HG03103 (cell line): ENCODE data around the gene ABCC1.
"Not testable (repeated sequence)": the region's sequence is repeated elsewhere in the genome, so short reads cannot be mapped to it uniquely, and the experiment has no call there.

Source experiments
- ATAC-seq: cut with Tn5 transposase; IDR thresholded peaks from one replicate; pipeline ENCODE4 v1.9.1; 2021; ENCODE audit warnings: low read depth; ENCODE audit not compliant: unreplicated experiment

ABCC1 gene

GRCh38 chr16:16169615-16170014 is 220.2 kb downstream of the ABCC1 start:
- no peak for ATAC-seq

- ATAC-seq: no peak
These were observed 222.0 kb downstream of the ABCC1 start for GRCh38 chr16:16171332-16171919.

DNA sequence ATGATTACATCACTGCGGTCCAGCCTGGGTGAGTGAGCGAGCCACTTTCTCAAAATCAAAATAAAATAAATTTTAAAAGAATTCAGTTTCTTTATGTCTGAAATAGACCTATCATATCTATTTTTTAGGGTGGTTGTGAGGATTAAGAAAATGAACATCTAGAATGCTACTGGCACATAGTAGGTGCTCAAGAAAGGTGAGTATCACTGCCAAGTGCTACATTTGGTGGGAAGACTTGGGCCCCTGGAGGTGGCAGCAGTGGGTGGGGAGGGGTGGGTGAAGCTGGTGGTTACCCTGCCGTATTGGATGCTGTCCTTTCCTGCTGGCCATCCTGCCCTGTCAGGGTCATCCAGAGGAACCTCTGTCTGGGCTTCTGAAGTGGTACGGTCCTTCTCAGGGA is 223.6 kb downstream of the ABCC1 start:
- no peak for ATAC-seq

DNA sequence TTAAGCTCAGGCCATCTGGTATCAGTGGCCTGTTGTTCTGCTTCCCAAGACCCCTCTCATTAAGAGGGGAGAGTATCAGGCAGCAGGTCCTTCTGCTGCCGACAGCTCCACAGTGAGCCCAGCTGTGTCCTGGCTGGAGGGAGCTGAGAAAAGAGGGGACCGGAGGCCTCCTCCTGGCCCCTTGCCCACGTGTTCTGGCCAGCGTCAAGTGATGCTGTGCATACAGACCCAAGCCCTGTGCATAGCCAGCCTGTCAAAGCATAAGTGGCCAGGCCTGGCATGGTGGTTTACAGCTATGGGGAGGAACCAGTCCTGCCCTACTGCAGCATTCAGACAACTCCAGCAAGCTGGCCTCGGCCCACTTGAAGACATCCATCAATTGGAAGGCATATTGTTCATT is 225.9 kb downstream of the ABCC1 start:
- no peak for ATAC-seq

GRCh38 chr16:16176328-16176727 is 226.9 kb downstream of the ABCC1 start:
- ATAC-seq: no peak

GRCh38 chr16:16178455-16179162 is 229.2 kb downstream of the ABCC1 start:
- ATAC-seq: no peak

- ATAC-seq: not testable (repeated sequence)
These were observed 232.3 kb downstream of the ABCC1 start for GRCh38 chr16:16181748-16182147.

GRCh38 chr16:16182918-16183317 is 233.5 kb downstream of the ABCC1 start:
- ATAC-seq: no peak

GRCh38 chr16:16183562-16183961 is 234.1 kb downstream of the ABCC1 start:
- no peak for ATAC-seq

- no peak for ATAC-seq
These were observed 235.2 kb downstream of the ABCC1 start for GRCh38 chr16:16184594-16184993.

DNA sequence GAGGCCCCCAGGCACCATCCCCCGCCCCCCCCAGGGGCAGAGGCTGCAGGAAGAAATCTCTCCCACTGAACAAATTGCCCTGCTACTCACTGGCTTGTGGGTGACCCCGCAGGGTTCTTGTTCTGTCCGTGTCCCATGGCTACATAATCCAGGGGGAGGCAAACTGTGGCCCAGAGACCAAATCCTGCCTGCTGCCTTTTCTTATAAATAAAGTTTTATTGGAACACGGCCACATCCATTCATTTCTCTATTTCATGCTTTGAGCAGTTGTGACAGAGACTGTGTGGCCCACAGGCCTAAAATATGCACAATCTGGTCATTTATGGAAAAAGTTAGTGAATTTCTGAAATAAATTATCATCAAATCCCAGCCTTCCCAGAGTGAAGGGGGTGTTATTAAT is 235.7 kb downstream of the ABCC1 start:
- ATAC-seq: no peak

GRCh38 chr16:16186820-16187219 is 237.4 kb downstream of the ABCC1 start:
- ATAC-seq: no peak

GRCh38 chr16:16188827-16189226 is 239.4 kb downstream of the ABCC1 start:
- ATAC-seq: no peak

GRCh38 chr16:16189842-16190241 is 240.4 kb downstream of the ABCC1 start:
- ATAC-seq: no peak

- ATAC-seq: no peak
These were observed 241.1 kb downstream of the ABCC1 start for GRCh38 chr16:16190546-16190945.

DNA sequence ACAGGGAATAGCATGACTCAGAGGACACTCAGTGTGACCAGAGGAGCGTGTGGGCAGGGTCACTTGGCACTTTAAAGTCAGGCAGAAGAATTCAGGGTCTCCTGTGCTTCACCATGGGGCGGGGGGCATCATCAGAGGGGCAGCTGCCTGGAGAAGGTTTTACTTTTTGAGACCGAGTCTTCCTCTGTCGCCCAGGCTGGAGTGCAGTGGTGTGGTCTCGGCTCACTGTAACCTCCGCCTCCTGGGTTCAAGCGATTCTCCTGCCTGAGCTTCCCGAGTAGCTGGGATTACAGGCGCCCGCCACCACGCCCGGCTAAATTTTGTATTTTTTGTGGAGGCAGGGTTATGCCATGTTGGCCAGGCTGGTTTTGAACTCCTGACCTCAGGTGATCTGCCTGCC is 241.6 kb downstream of the ABCC1 start:
- not testable (repeated sequence) for ATAC-seq

GRCh38 chr16:16191493-16192167 is 242.2 kb downstream of the ABCC1 start:
- no peak for ATAC-seq
